ENCODE results near the gene PDP2. TPM values are rescaled to one million over a fixed set of nuclear protein-coding genes. Genes with fewer than 3 reads are reported as not detected.

PDP2 gene
- total RNA-seq, 2 donors from 2014 or later = 16.0 to 25.9 TPM

DNA sequence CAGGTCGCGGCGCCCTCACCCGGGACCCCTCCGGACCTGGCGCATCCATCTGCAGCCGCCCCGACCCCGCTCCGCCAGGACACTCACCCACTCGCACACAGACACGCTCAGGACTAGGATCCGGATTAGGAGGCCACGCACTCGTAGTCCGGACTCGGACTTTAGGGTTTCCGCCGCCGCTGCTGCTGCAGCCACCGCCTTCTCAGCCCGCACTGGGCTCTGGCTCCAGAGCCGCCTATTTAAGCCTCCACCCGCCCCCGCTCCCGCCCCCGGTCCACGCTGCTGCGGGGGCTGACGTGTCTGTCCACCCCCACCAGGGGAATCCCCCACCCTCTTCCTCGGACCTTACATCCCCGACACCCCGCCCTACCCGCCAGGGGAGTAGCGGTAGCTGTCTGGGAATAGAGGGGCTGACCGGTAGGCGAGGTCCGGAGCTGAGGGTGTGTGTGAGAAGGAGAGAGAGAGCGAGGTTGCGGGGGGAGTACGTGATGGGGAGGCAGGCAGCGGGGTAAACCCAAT is 45.1 kb downstream of the PDP2 start, which contains the start of gene RRAD:
RRAD (minus strand) TSS at position 214 of the 519 bp plus-strand sequence. CDS start 356 bp downstream, outside the sequence.
- Histone ChIP-seq H3K27ac (no peak within 1 kb of the TSS), H3K4me1 (no peaks in the 10 kb centered on the region), H3K36me3 (no peaks in the 10 kb centered on the region), H3K27me3 (peaks cover 15% of the 10 kb centered on the region), H3K9ac (ENCODE audit: low read depth in 2 of 2, low read length in 2 of 2) (peak within 1 kb of the TSS in 1 of 2 donors; percentile 33), H3K4me3 (peak within 1 kb of the TSS; percentile 51), H3K9me3 (no peaks in the 10 kb centered on the region)
- intact Hi-C loops (cut with DNase I) = no loop called here
- TF ChIP-seq CTCF (IDR thresholded peaks at IDR 0.05) = no peak
- no peak for DNase-seq

GRCh38 chr16:66926171-66926947 is 46.0 kb downstream of the PDP2 start:
- Histone ChIP-seq H3K4me1 (no peaks in the 10 kb centered on the region), H3K4me3 (no peak overlapping the region), H3K9ac (ENCODE audit: low read depth in 2 of 2, low read length in 2 of 2) (no peak overlapping the region), H3K9me3 (no peaks in the 10 kb centered on the region), H3K27ac (no peak overlapping the region), H3K27me3 (peaks cover 15% of the 10 kb centered on the region), H3K36me3 (no peaks in the 10 kb centered on the region)
- intact Hi-C loops (cut with DNase I) = no loop called here
- TF ChIP-seq CTCF (IDR thresholded peaks at IDR 0.05) = no peak
- no peak for DNase-seq

GRCh38 chr16:66926961-66927436 is 46.7 kb downstream of the PDP2 start:
- intact Hi-C loops (cut with DNase I) = no loop called here

DNA sequence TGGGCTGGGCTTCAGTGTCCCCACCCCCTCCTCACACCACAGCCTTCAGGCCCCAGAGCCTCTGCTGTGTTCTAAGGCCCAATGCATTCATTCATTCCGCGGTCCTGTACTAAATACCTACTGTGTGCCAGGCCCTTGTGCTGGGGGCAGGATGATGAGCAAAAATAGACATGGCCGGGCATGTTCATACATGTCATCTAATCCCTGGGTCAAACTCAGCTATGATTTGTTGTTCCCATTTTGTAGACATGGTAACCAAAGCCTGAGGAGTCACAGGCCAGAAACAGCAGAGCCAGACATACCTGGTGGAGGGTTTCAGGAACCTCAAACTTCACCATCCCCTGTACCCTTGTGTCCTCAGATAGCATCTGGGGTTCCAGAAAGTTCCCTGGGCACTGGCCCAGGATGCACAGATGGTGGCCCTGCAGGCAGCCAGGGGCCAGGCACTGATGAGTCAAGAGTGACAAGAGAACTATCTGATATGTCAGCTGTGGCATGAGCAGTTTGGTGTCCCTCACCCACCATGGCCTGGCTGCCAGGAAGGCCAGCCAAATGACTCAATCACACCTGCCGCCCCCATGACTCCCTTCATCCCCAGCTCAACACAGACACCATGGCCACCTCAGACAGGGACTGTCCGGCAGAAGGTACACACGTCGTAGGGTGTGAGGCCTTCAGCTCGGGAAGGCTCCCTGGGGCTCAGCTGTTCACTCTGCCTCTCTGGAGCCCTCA is 47.8 kb downstream of the PDP2 start:
- peaks cover 7% of the 10 kb centered on the region for H3K4me1 ChIP-seq
- intact Hi-C loops (cut with DNase I) = no loop called here

More at GRCh38 chr16:66926961-66927436, 46.7 kb downstream of the PDP2 start:
- H3K4me3 ChIP-seq = no peak overlapping the region
- no peak overlapping the region for H3K27ac ChIP-seq
- H3K4me1 ChIP-seq = no peaks in the 10 kb centered on the region
- no peak overlapping the region for H3K9ac ChIP-seq (ENCODE audit: low read depth in 2 of 2, low read length in 2 of 2)
- DNase-seq = no peak
- no peak for TF ChIP-seq CTCF (IDR thresholded peaks at IDR 0.05)
- H3K9me3 ChIP-seq = no peaks in the 10 kb centered on the region
- H3K36me3 ChIP-seq = no peaks in the 10 kb centered on the region
- H3K27me3 ChIP-seq = peaks cover 15% of the 10 kb centered on the region

More for the DNA sequence above, 47.8 kb downstream of the PDP2 start:
- no peak for DNase-seq
- no peak for TF ChIP-seq CTCF (IDR thresholded peaks at IDR 0.05)
- Histone ChIP-seq H3K9ac (ENCODE audit: low read depth in 2 of 2, low read length in 2 of 2) (no peak overlapping the region), H3K27me3 (peaks cover 15% of the 10 kb centered on the region), H3K4me3 (no peak overlapping the region), H3K27ac (no peak overlapping the region), H3K9me3 (no peaks in the 10 kb centered on the region), H3K36me3 (no peaks in the 10 kb centered on the region)

Data from colonic mucosa (tissue), 4 donors.